NCI-H748 (cell line): ENCODE measurements around the gene CSNK1E.

Source experiments
- DNase-seq: peaks from one replicate; lab custom pipeline; 2025; ENCODE audit not compliant: unreplicated experiment; lab: John Stamatoyannopoulos, UW

Gene CSNK1E

GRCh38 chr22:38250643-38251340, 66.4 kb downstream of the CSNK1E start:
- DNase-seq: no peak

DNA sequence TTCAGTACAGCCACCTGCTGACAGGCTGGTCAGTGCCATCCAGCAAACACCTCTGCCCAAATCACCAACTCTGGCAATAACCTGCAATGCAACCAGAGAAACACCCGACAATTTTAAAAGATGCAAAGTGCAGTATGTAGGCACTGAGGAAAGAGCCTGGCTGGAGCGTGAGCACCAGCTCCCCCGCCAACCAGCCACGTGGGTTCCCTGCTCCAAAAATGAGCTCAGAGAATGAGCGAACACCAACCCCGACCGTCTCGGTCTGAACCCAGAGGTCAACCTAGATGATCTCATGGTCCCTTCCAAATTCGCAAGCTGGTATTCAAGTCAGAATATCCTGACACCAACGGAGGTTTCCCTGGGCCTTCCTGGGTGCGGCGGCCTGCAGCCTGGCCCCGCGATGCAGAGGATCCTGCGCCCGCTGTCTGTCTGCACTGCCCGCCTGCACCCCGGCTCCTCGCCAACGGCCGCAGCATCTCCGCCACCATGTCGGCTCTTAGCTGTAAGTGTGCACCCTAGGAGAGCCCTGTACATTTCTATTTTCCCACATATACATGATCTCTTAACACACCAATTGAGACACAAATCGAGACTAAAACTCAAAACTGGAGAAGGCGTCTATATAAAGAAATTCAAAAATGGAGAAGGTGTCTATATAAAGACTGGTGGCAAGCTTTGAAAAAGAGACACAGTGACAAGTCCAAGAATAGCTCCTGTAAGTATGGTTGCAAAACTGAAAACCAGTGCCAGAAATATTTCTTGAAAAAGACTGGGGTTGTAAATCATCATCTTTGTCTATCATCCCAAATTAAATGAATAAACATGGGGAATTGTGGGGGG, 67.2 kb downstream of the CSNK1E start:
- no peak for DNase-seq

- no peak for DNase-seq
Measured at GRCh38 chr22:38249301-38249700, 67.9 kb downstream of the CSNK1E start.

- DNase-seq: no peak
Measured at GRCh38 chr22:38248280-38248679, 69.0 kb downstream of the CSNK1E start.

- DNase-seq: no peak
Measured at GRCh38 chr22:38247713-38248112, 69.5 kb downstream of the CSNK1E start.

DNA sequence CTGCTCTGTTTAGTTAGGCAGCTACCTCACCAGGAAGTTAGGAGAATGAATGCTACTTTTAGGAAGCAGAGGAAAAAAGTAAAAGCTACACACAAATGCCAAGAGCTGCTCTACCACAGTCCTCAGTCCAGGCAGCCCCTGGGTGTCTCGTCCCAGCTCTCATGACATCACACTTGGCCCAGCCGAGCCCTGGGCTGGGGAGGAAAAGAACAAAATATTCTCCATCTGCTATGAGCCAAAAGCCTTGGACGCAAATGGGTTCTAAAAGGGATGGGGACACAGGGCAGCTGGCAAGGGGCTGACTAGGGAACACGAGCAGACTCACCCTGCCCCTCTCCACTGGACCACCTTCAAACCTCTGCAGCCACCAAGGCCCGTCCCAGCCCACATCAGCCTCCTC, 70.5 kb downstream of the CSNK1E start:
- DNase-seq: no peak

DNA sequence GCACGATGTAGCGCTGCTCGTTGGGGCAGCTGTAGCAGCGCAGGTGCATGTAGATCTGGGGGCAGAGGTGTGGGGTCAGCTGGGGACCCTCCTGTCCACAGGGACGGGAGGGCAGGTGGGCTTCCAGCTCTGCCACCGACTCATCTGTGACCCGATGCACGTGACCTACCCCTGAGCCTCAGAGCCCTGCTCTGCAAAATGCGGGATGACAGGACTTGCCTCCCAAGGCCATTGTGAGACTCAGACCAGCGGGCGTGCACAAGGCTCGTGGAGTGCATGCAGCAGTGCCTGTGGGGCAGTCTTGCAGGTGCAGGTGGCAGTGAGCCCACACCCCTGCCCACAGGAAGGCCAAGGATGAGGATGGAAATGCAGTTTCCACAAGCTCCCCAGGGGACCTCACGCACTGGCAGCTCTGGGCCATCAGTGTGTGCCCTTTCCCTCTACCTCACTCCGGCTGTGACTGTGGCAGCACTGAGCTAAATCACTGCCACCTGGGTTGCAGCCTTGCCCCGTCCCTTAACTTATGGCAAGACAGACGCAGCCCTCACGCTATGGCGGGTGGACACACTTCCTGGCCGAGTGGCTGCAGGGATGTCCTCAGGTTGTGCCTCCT, 71.1 kb downstream of the CSNK1E start:
- DNase-seq: no peak

- DNase-seq: no peak
Measured at GRCh38 chr22:38244106-38244505, 73.1 kb downstream of the CSNK1E start.

DNA sequence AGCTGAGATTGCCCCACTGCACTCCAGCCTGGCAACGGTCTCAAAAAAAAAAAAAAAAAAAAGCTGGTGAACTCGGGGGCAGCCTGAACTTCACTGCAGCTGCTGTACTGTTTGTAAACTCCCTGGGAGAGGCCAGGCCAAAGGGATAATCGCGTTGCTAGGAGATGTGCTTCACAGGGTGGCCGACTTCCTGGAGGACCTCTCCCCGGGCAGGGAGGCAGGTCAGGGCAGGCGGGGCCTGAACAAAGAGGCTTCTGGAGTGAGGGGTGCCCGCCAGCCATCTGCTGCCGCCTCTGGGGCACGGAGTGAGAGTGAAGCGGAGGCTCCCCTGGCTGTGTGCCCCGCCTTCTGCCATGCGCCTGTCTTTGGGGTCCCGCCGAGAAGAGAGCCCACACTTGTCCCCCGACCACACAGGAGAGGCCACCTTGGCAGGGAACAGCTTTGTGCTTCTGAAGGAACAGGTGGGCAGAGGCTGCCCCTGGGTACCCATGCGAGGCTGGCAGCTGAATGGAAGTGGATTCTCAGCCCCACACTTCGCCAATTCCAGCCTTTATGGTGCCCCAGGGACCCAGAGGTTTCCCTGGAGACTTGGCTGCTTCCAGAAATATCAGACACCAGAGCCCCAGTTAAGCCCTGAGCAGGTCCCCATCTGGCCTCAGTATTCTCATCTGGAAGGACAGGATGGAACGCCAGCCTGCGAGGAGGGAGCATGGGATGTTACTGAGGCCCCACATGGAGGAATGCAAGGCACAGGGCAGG, 74.0 kb downstream of the CSNK1E start:
- peak; percentile 94 for DNase-seq

- no peak for DNase-seq
Measured at GRCh38 chr22:38240734-38241252, 76.4 kb downstream of the CSNK1E start.
